HCT116 (cell line): ENCODE data around the gene PUM1. TPM values are rescaled to one million over a fixed set of nuclear protein-coding genes. Genes with fewer than 3 reads are reported as not detected.
"Not testable (repeated sequence)": the region's sequence is repeated elsewhere in the genome, so short reads cannot be mapped to it uniquely, and the experiment has no call there.

Experiments
- ATAC-seq: fragments of 200-7000 bp; cut with Tn5 transposase; 2 replicates; pipeline ENCODE4 v1.9.1; 2020; ENCODE audit warnings: mild to moderate bottlenecking, moderate library complexity
- BruUV-seq: library from RNA; stranded (reverse); fragments of 400-500 nt; replicated peaks from 2 replicates; lab custom pipeline; 2021; lab: Mats Ljungman, UMichigan
- CTCF ChIA-PET: fragments of 300-600 bp; sonication (Branson Sonifier 250); formaldehyde crosslinking; loops from one replicate; lab custom pipeline; 2021; ENCODE audit warnings: antibody characterized with exemption; lab: Charles Lee
- POLR2A ChIA-PET: fragments of 300-600, 350-600 bp; sonication (Branson Sonifier 250); formaldehyde crosslinking; loops from one replicate; lab custom pipeline; 2021; ENCODE audit warnings: antibody characterized with exemption; lab: Charles Lee
- RAD21 ChIA-PET, 2 experiments: fragments of 300-600 bp; sonication (Branson Sonifier 250); formaldehyde crosslinking; loops; one replicate each; lab custom pipeline; 2023; ENCODE audit warnings: low total read pairs in 2 of 2; ENCODE audit not compliant: uncharacterized antibody in 2 of 2, unreplicated experiment in 2 of 2, low non-redundant PET in 1 of 2; lab: Charles Lee
- DNase-seq: peaks from one replicate; pipeline ENCODE4 v3.0.0-alpha.2; 2010; ENCODE audit warnings: low read depth, low spot score
- H2AFZ ChIP-seq: fragments of 200-600 bp; shearing (Covaris generic), sonication (generic); 2 replicates; pipeline ENCODE4 v1.6.1; 2017; ENCODE audit warnings: low read depth, mixed run types, mixed read lengths, antibody characterized with exemption, low read length; ENCODE audit not compliant: poor library complexity, severe bottlenecking
- H3K27ac ChIP-seq: 2 replicates; pipeline ENCODE4 v1.5.1; 2012; ENCODE audit warnings: low read depth, low read length
- H3K27me3 ChIP-seq: fragments of 200-600 bp; sonication (generic); 2 replicates; pipeline ENCODE4 v1.6.1; 2016; ENCODE audit warnings: mixed run types, low read length, mixed read lengths; ENCODE audit not compliant: insufficient read depth
- H3K36me3 ChIP-seq, 2 experiments: fragments of 200-500 bp in 1 of 2; fragments of 200-600 bp in 1 of 2; sonication (Bioruptor generic) in 1 of 2; sonication (generic) in 1 of 2; 2 replicates each; pipeline versions ENCODE4 v1.5.1 to v1.6.1; 2014 to 2016; ENCODE audit warnings: low read length in 2 of 2, inconsistent platforms in 1 of 2, mixed read lengths in 1 of 2, mixed run types in 1 of 2; ENCODE audit not compliant: insufficient read depth in 2 of 2, control insufficient read depth in 1 of 2
- H3K4me1 ChIP-seq, 2 experiments: fragments of 200-600 bp in 1 of 2; sonication (generic) in 1 of 2; 2 replicates each; pipeline versions ENCODE4 v1.5.1 to v1.6.1; 2012 to 2017; ENCODE audit warnings: low read length in 2 of 2, inconsistent platforms in 1 of 2, mild to moderate bottlenecking in 1 of 2, mixed read lengths in 1 of 2, mixed run types in 1 of 2, moderate library complexity in 1 of 2; ENCODE audit not compliant: insufficient read depth in 2 of 2, control insufficient read depth in 1 of 2
- H3K4me2 ChIP-seq: fragments of 200-600 bp; sonication (generic); 2 replicates; pipeline ENCODE4 v1.6.1; 2017; ENCODE audit warnings: mixed run types, low read length, mixed read lengths
- H3K4me3 ChIP-seq, 2 experiments: fragments of 200-600 bp in 1 of 2; sonication (generic) in 1 of 2; replicated peaks in 1 of 2; 2 replicates each; pipeline ENCODE4 v1.5.1; 2011 to 2016; ENCODE audit warnings: low read length in 2 of 2, control low read depth in 1 of 2, low read depth in 1 of 2, mild to moderate bottlenecking in 1 of 2, mixed read lengths in 1 of 2, mixed run types in 1 of 2
- H3K79me2 ChIP-seq: fragments of 200-600 bp; sonication (generic); 2 replicates; pipeline ENCODE4 v1.6.1; 2017; ENCODE audit warnings: mild to moderate bottlenecking, mixed run types, low read length, moderate library complexity, mixed read lengths; ENCODE audit not compliant: insufficient read depth
- H3K9ac ChIP-seq: fragments of 200-600 bp; sonication (generic); 2 replicates; pipeline ENCODE4 v1.6.1; 2016; ENCODE audit warnings: low read length, mixed read lengths
- H3K9me2 ChIP-seq: fragments of 200-600 bp; sonication (generic), shearing (Covaris generic); 2 replicates; pipeline ENCODE4 v1.6.1; 2017; ENCODE audit warnings: mixed run types, mild to moderate bottlenecking, moderate library complexity; ENCODE audit not compliant: insufficient read depth
- H3K9me3 ChIP-seq, 2 experiments: fragments of 200-500 bp in 1 of 2; fragments of 200-600 bp in 1 of 2; sonication (Bioruptor generic) in 1 of 2; sonication (generic) in 1 of 2; 2 replicates each; pipeline ENCODE4 v1.6.1; 2014 to 2017; ENCODE audit warnings: low read length in 2 of 2, mixed read lengths in 2 of 2, inconsistent platforms in 1 of 2, low read depth in 1 of 2, mild to moderate bottlenecking in 1 of 2, mixed run types in 1 of 2, moderate library complexity in 1 of 2; ENCODE audit not compliant: control insufficient read depth in 1 of 2, insufficient read depth in 1 of 2
- H4K20me1 ChIP-seq: fragments of 200-600 bp; sonication (generic), shearing (Covaris generic); 2 replicates; pipeline ENCODE4 v1.6.1; 2017; ENCODE audit warnings: mixed run types, mild to moderate bottlenecking, moderate library complexity; ENCODE audit not compliant: insufficient read depth
- CBX3 ChIP-seq: IDR thresholded peaks from 2 replicates; pipeline ENCODE4 v1.6.1; 2012; ENCODE audit warnings: low read depth
- CEBPB ChIP-seq: IDR thresholded peaks from 2 replicates; pipeline ENCODE4 v1.6.1; 2012; ENCODE audit warnings: low read depth
- CTCF ChIP-seq, 3 experiments: fragments of 200-600 bp in 1 of 3; sonication (generic) in 1 of 3; IDR thresholded peaks in 2 of 3; conservative IDR thresholded peaks in 1 of 3; 2 replicates each; pipeline ENCODE4 v1.5.1; 2012 to 2017; ENCODE audit warnings: low read depth in 2 of 3, low read length in 2 of 3, antibody characterized with exemption in 1 of 3, borderline replicate concordance in 1 of 3, control low read depth in 1 of 3, mild to moderate bottlenecking in 1 of 3, mixed read lengths in 1 of 3, mixed run types in 1 of 3, moderate library complexity in 1 of 3; ENCODE audit not compliant: insufficient read depth in 1 of 3
- ELF1 ChIP-seq: IDR thresholded peaks from 2 replicates; pipeline ENCODE4 v1.6.1; 2012; ENCODE audit warnings: low read depth, borderline replicate concordance
- EZH2phosphoT487 ChIP-seq: fragments of 200-600 bp; IDR thresholded peaks from 2 replicates; pipeline ENCODE4 v1.6.1; 2018; ENCODE audit warnings: antibody characterized with exemption, borderline replicate concordance
- FOSL1 ChIP-seq: IDR thresholded peaks from 2 replicates; pipeline ENCODE4 v1.6.1; 2012; ENCODE audit warnings: low read depth
- JUND ChIP-seq: IDR thresholded peaks from 2 replicates; pipeline ENCODE4 v1.6.1; 2012
- POLR2A ChIP-seq: IDR thresholded peaks from 2 replicates; pipeline ENCODE4 v1.7.0; 2011; ENCODE audit warnings: borderline replicate concordance; ENCODE audit not compliant: insufficient read depth, insufficient read length; ENCODE audit errors: extremely low read depth
- RAD21 ChIP-seq: IDR thresholded peaks from 2 replicates; pipeline ENCODE4 v1.6.1; 2012; ENCODE audit warnings: low read depth, mild to moderate bottlenecking
- SIN3A ChIP-seq: IDR thresholded peaks from 2 replicates; pipeline ENCODE4 v1.6.1; 2012; ENCODE audit warnings: low read depth
- TCF7L2 ChIP-seq: IDR thresholded peaks from 2 replicates; pipeline ENCODE4 v1.7.0; 2011; ENCODE audit warnings: borderline replicate concordance, inconsistent platforms; ENCODE audit not compliant: insufficient read depth, insufficient read length; ENCODE audit errors: extremely low read depth
- ZNF274 ChIP-seq: fragments of 200-500 bp; sonication (Bioruptor generic); IDR thresholded peaks from 2 replicates; pipeline ENCODE4 v1.6.1; 2014; ENCODE audit warnings: mild to moderate bottlenecking, low read depth, low read length, inconsistent platforms
- intact Hi-C: fragments of 100-400 bp; cut with micrococcal nuclease; formaldehyde crosslinking; loops from 2 replicates; pipeline ENCODE4 v1.10.0; 2022
- total RNA-seq: library from RNA; stranded (reverse); gene quantifications from one replicate; pipeline ENCODE4 v1.2.1, GENCODE V29; 2021; ENCODE audit not compliant: unreplicated experiment
- TF ChIP-seq, protein P1 (sequence below): IDR thresholded peaks from 2 replicates; pipeline ENCODE4 v1.6.1; 2012; ENCODE audit warnings: low read depth

The PUM1 gene
- total RNA-seq, 1 experiment from 2014 or later: 113 TPM

GRCh38 chr1:30935758-30936157, 129.8 kb downstream of the PUM1 start:
- H3K27ac ChIP-seq, DNase-seq, H3K4me3 ChIP-seq, CTCF ChIA-PET, H4K20me1 ChIP-seq, intact Hi-C loops, H2AFZ ChIP-seq, H3K27me3 ChIP-seq, H3K9me3 ChIP-seq, H3K4me2 ChIP-seq, H3K9ac ChIP-seq, RAD21 ChIA-PET, BruUV-seq, H3K9me2 ChIP-seq, ATAC-seq, POLR2A ChIA-PET: not testable (repeated sequence)
- Histone ChIP-seq H3K79me2 (peaks cover 34% of the 10 kb centered on the region), H3K36me3 (peaks cover 27 to 55% of the 10 kb centered on the region in 2 experiments; a peak in 3 of 4 replicates), H3K4me1 (peaks cover 0 to 21% of the 10 kb centered on the region in 2 experiments; a peak in 1 of 4 replicates)

DNA sequence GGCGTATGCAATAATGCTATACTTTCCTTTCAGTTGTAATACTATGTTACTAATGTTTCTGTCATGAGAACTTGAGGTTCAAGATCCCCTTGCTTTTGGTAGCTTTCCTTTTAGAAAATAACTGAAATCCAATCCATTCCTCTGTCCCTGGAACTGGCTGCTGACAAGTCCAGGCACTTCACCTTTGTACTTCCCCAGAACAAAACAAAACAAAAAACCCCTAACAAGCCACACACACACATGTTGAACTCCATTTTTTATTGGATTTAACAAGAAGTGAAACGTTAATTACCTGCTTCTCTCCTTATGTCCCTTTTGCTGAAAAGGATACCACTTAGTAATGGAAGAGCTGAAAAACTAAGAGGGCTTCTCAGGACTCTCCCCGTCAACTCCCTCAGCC, 130.9 kb downstream of the PUM1 start:
- no peaks in the 10 kb centered on the region for H3K9me3 ChIP-seq
- CTCF ChIA-PET: no interaction called here
- no peak for ATAC-seq

More for the DNA sequence above, 130.9 kb downstream of the PUM1 start:
- RAD21 ChIA-PET: interaction anchor here in 1 of 2 experiments (0.6 kb wide), 1 partner anchor 18 kb away, joined by 6 read pairs; no protein-coding TSS in a partner anchor
- Histone ChIP-seq H3K9me2 (no peaks in the 10 kb centered on the region), H3K4me1 (peaks cover 0 to 21% of the 10 kb centered on the region in 2 experiments; a peak in 1 of 4 replicates), H3K79me2 (peaks cover 24% of the 10 kb centered on the region; the same call in 1 of the 2 replicates), H3K9ac (no peak overlapping the region), H4K20me1 (peaks cover 4% of the 10 kb centered on the region; the same call in 1 of the 2 replicates), H3K27me3 (no peaks in the 10 kb centered on the region), H3K4me2 (no peak overlapping the region), H3K36me3 (peaks cover 19 to 45% of the 10 kb centered on the region in 2 experiments; a peak in 3 of 4 replicates), H2AFZ (no peak overlapping the region)
- POLR2A ChIA-PET: no interaction called here
- no peak for DNase-seq
- no TSS peak for BruUV-seq
- TF ChIP-seq RAD21 (no peak), CEBPB (no peak), EZH2phosphoT487 (no peak), ZNF274 (no peak), ELF1 (no peak), POLR2A (no peak), FOSL1 (no peak), CBX3 (no peak), JUND (no peak), SIN3A (no peak), TCF7L2 (no peak), CTCF (IDR thresholded peaks at IDR 0.05 in 2 of 3, conservative IDR thresholded peaks at IDR 0.05 in 1 of 3; ENCODE audit: borderline replicate concordance in 1 of 3, insufficient read depth in 1 of 3, low read depth in 2 of 3, low read length in 2 of 3) (no peak)
- TF ChIP-seq, protein P1, sequence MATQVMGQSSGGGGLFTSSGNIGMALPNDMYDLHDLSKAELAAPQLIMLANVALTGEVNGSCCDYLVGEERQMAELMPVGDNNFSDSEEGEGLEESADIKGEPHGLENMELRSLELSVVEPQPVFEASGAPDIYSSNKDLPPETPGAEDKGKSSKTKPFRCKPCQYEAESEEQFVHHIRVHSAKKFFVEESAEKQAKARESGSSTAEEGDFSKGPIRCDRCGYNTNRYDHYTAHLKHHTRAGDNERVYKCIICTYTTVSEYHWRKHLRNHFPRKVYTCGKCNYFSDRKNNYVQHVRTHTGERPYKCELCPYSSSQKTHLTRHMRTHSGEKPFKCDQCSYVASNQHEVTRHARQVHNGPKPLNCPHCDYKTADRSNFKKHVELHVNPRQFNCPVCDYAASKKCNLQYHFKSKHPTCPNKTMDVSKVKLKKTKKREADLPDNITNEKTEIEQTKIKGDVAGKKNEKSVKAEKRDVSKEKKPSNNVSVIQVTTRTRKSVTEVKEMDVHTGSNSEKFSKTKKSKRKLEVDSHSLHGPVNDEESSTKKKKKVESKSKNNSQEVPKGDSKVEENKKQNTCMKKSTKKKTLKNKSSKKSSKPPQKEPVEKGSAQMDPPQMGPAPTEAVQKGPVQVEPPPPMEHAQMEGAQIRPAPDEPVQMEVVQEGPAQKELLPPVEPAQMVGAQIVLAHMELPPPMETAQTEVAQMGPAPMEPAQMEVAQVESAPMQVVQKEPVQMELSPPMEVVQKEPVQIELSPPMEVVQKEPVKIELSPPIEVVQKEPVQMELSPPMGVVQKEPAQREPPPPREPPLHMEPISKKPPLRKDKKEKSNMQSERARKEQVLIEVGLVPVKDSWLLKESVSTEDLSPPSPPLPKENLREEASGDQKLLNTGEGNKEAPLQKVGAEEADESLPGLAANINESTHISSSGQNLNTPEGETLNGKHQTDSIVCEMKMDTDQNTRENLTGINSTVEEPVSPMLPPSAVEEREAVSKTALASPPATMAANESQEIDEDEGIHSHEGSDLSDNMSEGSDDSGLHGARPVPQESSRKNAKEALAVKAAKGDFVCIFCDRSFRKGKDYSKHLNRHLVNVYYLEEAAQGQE: no peak
- TF ChIP-seq, all 23 proteins: peak for 0
- intact Hi-C loops: no loop called here
- H3K4me3 ChIP-seq: no peak overlapping the region
- H3K27ac ChIP-seq: peak overlapping the region; percentile 22; the same call in 1 of the 2 replicates
